ENCODE results near the gene SYNCRIP.
"Not testable (repeated sequence)": the region's sequence is repeated elsewhere in the genome, so short reads cannot be mapped to it uniquely, and the experiment has no call there.

SYNCRIP gene

GRCh38 chr6:85669735-85670194, 27.1 kb upstream of the SYNCRIP start:
- DNase-seq (ENCODE audit: low read depth), result no peak

- no peak for DNase-seq (ENCODE audit: low read depth)
Observed at GRCh38 chr6:85662251-85662650, 19.6 kb upstream of the SYNCRIP start.

DNA sequence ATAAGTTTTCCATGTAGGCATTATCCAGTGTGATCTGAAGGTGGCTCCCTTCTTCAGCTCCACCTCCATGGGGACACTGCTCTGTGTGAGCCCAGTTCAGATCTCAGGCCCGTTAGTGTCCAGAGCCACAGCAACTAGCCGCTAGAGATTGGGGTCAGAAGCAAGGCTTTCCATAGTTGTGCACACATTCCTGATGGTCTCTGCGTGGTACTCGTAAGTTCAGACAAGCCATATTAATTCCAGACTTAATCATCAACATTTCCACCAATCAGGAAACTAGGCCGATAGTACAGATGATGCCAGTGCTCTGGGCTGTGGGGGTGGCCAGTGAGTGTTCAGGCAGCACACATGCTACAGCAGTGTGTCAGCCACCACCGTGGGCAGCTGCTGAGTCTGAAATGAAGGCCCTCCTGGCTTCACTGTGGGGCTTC, 17.5 kb upstream of the SYNCRIP start:
- peak; percentile 87 for DNase-seq (ENCODE audit: low read depth)

GRCh38 chr6:85650606-85651005, 7.9 kb upstream of the SYNCRIP start:
- DNase-seq (ENCODE audit: low read depth), result no peak

DNA sequence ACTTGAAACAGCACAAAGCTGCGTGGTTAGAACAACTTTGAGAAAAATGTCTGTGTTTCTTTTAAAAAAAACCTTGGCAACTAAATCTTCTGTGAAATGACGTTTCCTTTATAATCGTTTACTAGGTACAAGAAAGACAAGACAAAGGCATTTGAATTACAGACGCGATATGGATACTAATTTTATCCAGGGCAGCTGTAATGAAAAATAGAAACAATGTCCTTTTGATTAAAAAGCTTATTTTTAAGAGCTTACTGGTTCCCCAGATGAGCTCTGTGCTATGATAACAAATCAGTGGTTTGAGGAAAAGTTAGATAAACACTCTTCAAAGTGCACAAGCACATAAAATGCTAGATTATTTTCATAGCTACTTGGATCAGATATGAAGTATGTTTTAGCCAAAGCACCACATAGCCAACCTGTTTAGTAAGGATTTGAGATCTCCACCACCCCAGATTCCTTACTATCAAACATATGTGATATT, 1.6 kb upstream of the SYNCRIP start:
- DNase-seq (ENCODE audit: low read depth), result no peak

DNA sequence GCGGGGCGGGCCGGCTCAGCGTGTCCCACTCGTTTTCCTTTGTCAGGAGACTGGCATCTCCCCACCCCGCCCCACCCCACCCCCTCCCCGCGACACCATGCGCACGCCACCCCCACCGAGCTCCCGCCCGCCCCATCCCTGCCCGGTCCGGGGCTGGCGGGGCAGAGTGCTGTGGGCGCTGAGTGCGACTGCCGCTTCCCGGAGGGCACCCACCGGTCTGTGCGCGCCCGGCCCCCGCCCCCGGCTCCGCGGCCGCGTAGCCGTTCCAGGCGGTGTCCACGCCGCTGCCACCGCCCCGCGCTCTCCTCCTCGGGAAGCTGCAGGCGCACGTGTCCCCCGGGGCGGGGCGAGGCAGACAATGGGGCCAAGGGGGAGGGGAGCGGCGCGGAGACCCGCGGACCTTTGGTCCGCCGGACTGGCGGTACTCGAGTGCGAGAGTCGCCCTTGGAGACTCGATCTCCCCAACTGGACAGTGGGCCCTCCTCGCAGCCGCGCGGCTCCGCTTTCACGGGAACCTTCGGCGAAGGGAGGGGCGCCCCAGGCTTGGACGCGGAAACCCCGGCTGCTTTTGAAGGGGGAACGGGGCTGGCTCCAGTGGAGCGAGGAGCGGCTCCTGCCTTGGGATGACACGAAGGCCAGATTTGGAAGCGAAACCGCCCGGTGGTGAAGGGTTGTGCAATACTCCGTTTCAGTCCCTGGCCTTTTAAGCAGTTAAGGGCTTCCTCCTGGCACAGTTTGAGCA, 1.0 kb upstream of the SYNCRIP start:
- peak; percentile 85 for DNase-seq (ENCODE audit: low read depth)

DNA sequence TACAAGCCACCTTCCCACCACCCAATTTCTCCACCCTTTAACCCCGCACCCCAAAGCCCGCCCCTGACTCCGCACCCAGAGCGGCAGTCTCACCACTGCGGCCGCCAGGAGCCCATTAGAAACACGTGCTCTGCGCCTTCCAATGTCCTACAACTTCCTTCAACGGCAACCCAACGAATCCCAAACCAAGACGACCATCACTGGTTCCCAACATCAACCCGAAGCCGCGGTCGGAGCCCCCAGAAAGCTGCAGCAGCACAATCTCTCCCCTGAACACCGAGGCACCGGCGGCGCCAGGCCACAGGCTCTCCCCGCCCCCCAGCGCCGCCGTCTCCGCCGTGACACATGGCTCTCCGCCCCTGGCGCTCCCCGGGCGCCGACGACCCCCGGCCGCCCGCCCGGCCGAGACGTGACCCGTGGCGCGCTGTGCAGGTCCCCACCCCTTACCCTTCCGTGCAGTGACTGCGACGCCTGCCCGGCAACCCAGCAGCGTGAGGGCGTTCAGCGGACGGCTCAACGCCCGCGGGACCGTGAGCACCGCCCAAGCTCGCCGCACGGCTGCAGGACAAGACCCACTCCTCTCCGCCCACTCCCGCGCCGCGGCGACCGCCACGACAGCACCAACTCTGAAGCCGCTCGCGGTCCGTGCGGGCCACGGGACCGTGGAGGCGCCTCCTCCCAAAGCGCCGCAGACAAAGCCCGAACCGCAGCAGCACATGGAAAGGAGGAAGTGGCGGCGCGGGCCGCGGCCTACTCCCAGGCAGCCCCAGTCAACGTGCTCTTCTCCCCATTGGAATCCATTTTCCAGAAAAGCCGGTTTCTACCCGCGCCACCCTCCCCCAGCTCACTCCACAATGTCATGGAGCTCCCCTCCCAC, 551 bp downstream of the SYNCRIP start:
- DNase-seq (ENCODE audit: low read depth), result no peak

DNA sequence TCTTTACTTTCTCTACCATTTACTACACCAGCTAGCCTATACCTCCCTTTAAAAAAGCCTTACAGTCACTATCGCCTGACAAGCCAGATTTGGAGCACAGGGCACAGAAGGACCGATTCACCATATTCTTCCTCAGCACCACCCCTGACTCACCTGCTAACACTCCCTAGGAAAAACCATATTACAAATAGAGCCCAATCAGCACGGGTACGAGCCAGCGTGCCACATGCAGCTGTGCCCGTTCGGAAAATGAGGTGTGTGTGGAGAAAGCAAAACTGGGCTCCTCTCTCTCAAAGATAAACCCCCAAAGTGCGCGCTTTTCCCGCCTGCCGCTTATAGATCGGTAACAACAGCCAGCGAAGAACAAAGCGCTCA, 1.2 kb downstream of the SYNCRIP start:
- DNase-seq (ENCODE audit: low read depth), result no peak

GRCh38 chr6:85640821-85641220, 1.9 kb downstream of the SYNCRIP start:
- no peak for DNase-seq (ENCODE audit: low read depth)

- no peak for DNase-seq (ENCODE audit: low read depth)
Observed at GRCh38 chr6:85637579-85637978, 5.1 kb downstream of the SYNCRIP start.

GRCh38 chr6:85632164-85632942, 10.3 kb downstream of the SYNCRIP start:
- no peak for DNase-seq (ENCODE audit: low read depth)

DNA sequence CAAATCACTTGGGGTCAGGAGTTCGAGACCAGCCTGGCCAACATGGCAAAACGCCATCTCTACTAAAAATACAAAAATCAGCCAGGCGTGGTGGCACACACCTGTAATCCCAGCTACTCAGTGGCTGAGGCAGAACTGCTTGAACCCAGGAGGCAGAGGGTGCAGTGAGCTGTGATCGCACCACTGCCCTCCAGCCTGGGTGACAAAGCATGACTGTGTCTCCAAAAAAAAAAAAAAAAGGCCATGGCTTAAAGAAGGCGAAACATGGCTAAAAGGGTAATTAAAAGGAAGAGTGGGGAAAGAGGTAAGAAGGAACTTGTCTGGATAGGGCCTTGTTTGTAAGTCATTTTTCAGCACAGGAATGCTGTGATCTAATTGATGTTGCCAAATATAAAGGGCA, 11.6 kb downstream of the SYNCRIP start:
- not testable (repeated sequence) for DNase-seq (ENCODE audit: low read depth)

DNA sequence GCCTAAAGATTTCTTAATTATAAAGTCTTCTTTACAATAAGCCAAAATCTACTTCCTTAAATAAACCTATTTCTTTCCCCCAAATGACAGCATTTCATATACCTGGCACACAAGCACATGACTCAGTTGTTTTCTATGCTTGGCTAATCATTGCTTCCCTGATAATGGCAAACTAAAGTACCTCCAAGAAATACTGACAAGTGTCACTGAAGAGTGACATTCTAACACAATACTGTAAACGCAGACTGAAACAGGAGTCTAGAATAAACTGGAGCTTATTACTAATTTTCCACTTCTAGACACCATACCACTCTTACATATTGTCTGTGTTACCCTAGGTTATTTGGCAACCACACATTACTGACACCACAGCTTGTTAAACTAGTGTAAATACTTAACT, 14.3 kb downstream of the SYNCRIP start:
- no peak for DNase-seq (ENCODE audit: low read depth)

DNA sequence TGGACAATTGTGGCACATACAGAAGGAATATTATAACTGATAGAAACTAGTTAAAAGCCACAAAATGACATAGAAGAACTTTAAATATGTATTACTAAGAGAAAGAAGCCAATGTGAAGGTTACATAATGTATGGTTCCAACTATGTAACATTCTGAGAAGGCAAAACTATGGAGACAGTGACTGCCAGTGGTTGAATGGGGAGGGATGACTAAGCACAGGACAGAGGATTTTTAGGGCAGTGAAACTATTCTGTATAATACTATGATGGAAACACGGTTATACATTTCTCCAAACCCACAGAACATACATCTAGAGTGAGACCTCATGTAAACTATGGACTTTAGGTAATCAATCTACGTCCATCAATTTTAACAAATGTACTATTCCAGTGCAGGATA, 22.4 kb downstream of the SYNCRIP start:
- no peak for DNase-seq (ENCODE audit: low read depth)

DNA sequence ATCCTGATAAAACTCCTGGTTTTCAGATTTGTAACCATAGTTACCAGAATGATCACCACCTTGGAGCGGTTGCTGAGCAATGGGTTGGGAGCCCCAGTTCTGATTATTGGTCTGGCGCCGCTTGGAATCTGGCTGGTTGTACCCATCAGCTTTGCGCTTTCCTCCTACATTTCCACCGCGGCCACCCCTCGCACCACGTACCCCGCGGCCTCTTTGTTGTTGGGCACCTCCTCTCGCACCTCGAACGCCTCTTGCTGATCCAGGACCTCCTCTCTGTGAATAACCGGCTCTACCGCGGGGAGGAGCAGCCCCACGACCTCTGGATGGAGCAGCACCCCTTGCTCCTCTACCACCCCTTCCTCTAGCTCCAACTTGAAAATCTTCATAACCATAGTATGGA, 27.9 kb downstream of the SYNCRIP start:
- DNase-seq (ENCODE audit: low read depth), result no peak

- DNase-seq (ENCODE audit: low read depth), result no peak
Observed at GRCh38 chr6:85612690-85613474, 29.8 kb downstream of the SYNCRIP start.

- no peak for DNase-seq (ENCODE audit: low read depth)
Observed at GRCh38 chr6:85610182-85610895, 32.3 kb downstream of the SYNCRIP start.

DNA sequence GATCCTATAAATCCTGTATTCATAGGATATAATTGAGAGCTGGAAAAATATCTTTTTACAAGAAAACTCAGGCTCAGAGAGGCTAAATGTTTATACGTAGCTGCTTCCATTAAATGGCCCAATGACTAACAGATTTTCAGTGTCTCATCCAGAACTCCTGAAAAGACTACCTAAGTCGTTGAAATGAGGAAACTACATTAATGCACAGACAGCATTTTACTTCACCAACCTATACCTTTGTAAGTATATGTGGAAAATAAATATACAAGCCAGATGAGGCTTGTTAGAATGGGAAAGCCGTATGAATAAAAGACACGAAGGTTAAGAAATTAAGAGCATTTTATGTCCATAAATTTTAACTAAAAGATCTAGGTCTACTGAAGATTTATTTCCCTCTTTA, 40.6 kb downstream of the SYNCRIP start:
- no peak for DNase-seq (ENCODE audit: low read depth)

GRCh38 chr6:85600713-85601313, 41.9 kb downstream of the SYNCRIP start:
- DNase-seq (ENCODE audit: low read depth), result no peak

DNA sequence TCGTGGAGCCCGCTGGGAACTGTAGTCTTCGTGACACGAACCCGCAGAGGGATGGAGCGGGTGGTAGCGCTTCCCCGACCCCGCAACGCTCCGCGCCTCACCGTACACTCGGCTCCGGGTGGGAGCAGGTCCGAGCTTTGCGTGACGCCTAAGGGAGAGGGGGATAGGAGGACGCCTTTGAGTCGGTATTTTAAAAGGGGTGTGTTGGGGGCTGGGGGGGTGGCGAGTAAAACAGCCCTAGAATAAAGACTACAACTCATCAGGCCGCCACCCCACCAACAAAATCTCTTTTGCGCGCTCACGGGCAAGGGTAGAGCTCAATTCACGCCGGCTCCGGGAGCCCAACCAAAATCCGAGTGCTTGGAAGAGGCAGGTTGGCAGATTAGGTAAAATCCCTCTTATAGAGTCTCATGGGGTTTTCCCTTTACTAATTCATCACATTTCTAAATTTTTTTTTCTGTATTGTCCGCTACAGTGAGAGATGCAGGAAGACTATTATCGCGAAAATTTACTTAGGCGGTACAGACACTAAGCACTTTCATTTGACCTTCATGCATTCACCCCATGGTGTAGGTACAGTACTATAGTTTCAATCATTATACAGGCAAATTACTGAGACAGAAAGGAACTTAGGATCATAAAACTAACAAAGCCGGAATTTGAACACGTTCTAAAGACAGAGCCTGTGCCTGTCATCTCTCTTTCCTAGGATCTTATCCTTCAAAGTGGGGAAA, 48.3 kb downstream of the SYNCRIP start:
- DNase-seq (ENCODE audit: low read depth), result no peak

Measured in GM04503 (cell line).